GM21717 (cell line): ENCODE results near the gene TMTC2.
A peak's percentile ranks its signal among the peaks of the same experiment; 100 is the strongest.
"Not testable (repeated sequence)": the region's sequence is repeated elsewhere in the genome, so short reads cannot be mapped to it uniquely, and the experiment has no call there.

Experiments
- ATAC-seq: cut with Tn5 transposase; IDR thresholded peaks from one replicate; pipeline ENCODE4 v1.9.1; 2021; ENCODE audit warnings: mild to moderate bottlenecking, moderate library complexity; ENCODE audit not compliant: unreplicated experiment

Gene TMTC2

GRCh38 chr12:82835217-82835616 is 148.5 kb downstream of the TMTC2 start:
- no peak for ATAC-seq

DNA sequence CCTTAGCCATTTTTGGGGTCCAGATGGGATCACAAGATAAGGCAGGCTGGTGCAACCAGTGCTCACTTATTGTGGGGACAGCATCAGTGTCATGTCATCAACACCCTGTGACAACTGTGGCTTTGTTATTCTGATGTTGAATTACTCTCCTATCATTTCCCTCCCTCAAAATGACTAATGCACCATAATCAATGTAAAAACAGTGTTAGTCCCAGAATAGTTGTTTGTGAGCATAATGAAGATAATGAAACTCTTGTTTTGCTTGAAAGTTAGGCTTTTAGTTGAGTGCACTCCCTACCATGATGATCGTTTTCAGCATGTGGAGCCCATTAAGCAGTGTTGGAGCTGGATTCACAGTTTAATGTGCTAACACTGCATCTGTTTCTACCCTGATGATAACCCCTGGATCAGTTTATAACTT is 151.4 kb downstream of the TMTC2 start:
- ATAC-seq = no peak

DNA sequence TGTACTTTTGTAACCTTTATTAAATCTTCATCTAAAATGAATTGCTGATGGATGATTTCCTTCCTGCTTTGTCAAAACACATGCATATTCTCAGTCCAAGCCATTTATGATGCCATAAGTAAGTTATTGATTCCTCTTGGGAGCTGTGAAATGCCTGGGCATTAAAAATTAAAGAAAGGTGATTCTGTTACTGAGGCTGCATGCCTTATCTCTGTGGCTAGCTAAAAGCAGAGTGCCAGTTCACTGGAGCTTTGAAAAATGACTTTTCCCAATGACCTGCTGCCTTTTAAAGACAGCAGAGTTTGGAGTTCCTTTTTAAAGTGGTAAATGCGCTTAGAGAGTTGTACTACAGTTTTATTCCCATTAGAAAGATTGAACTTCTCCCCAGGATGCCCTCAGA is 152.1 kb downstream of the TMTC2 start:
- no peak for ATAC-seq

- no peak for ATAC-seq
Observed at GRCh38 chr12:82839796-82840195, 153.1 kb downstream of the TMTC2 start.

- no peak for ATAC-seq
Observed at GRCh38 chr12:82841487-82841904, 154.8 kb downstream of the TMTC2 start.

DNA sequence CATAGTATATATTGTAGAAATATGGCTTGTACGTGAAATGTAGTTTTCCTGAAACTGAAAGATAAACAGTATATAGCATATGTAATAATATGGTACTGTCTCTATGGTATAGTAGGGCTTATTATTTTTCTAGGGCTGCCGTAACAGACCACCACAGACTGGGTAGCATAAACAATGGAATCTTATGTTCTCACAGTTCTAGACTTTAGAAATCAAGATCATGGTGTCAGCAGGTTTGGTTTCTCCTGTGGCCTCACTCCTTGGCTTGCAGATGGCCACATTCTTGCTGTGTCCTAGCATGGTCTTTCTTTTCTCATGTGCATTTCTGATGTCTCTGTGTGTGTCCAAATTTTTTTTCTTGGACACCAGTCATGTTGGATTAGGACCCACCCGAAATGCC is 155.8 kb downstream of the TMTC2 start:
- ATAC-seq = no peak

GRCh38 chr12:82845076-82845475 is 158.4 kb downstream of the TMTC2 start:
- ATAC-seq = not testable (repeated sequence)

DNA sequence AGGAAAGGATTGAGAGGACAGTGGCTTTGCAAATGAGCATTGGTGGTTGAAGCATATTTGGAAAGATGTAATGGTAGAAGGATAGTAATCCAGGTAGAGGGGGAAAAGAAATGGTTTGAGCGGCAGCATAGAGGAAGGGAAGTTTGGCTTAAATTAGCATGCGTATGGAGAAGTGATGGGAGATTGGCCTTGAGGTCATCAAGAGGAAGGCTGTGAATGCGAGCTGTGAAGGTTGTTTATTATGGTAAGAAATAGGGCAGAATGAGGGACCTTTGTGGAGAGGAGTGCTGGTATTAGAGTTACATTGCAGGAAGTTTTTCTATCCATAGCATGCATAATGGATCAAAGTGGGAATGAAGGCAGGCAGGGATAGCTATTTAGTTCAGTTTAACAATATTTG is 162.1 kb downstream of the TMTC2 start:
- ATAC-seq = no peak

DNA sequence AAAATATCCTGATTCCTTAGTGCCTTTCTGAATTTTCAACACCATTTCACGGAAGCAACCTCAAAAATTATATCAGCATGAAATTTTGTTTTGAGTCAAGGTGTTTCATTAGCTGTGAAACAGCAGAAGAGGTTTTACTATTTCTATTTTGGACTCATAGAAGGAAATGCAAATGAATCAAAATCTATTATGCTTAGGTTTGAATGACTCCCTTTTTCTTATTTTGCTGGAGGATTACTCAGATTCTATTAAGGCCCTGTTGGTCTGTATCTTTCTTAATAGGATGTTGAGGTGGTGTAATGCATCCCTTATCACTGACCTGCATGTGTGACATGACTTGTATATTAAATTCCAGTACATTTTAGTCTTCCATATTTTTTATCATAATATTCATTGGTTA is 165.8 kb downstream of the TMTC2 start:
- no peak for ATAC-seq

GRCh38 chr12:82855872-82856271 is 169.2 kb downstream of the TMTC2 start:
- ATAC-seq = no peak

DNA sequence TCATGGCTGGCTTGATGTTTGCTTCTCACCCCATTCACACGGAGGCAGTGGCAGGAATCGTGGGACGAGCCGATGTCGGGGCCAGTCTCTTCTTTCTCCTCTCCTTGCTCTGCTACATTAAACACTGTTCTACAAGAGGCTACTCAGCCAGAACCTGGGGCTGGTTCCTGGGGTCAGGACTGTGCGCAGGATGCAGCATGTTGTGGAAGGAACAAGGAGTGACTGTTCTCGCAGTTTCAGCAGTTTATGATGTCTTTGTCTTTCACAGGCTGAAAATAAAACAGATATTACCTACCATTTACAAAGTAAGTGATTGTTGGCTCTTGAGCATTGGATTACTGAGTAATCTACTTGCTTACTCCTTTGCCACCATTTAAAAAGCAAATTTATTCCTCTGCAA is 170.6 kb downstream of the TMTC2 start:
- no peak for ATAC-seq

- no peak for ATAC-seq
Observed at GRCh38 chr12:82857911-82858533, 171.3 kb downstream of the TMTC2 start.

DNA sequence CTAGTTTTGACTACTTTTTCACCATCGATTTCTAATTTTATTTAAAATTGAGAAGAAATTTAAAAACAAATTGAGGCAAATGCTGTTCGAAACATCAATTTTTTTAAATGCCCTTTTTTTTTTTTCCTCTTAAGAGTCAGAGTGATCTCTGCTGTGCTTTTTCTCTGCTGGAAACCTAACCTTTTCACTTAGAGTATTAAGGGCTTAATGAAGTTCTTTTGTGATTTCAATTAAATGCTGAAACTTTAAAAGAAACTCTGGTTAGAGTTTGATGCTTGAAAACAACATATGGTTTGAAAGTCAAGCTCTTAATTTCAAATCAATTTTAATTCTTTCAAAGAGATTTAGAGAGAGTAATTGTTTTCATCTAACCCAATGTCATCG is 171.8 kb downstream of the TMTC2 start:
- no peak for ATAC-seq

GRCh38 chr12:82862069-82862841 is 175.5 kb downstream of the TMTC2 start:
- ATAC-seq = no peak

GRCh38 chr12:82862876-82863649 is 176.4 kb downstream of the TMTC2 start:
- no peak for ATAC-seq

DNA sequence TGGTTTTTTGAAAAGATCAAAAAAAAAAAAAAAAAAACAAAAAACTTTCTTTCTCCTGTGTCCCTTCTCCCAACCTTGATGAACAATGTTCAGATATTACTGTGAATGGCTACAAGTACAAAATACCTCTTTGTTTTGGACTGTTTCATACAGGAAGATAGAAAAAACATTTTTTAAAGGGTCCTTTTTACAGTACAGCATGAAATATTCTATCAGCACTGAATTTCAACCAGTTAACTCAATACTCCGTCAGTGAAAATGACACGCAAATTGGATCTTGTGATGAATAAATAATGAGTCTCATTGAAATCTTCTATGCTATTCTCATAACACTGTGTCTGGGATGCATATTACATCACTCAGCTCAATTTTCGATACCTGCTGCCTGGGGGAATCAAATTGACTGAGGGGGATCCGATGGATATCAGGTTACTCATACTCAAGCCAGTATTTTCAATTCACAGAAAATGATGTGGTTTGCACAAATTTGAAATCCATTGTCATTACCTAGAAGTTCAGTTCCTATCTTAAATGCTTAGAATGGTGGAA is 179.6 kb downstream of the TMTC2 start:
- no peak for ATAC-seq

DNA sequence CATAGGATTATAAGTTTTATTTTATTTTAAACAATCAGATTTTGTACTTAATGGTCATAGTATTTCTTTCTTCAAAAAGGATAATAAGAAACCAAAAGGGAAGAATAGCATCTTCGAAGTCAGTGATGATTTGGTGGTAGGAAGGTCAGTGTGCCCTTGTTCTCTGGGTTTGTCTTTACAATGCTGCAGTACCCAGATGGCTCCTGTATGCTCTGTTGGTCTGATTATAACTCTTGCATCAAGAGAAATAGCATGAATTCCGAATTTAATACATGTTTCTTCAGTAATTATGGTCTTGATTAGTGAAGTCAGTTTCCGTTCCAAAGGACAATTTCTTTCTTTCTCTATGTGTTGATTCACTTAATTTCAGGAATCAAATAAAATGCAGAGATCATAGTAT is 180.2 kb downstream of the TMTC2 start:
- no peak for ATAC-seq

GRCh38 chr12:82867762-82868500 is 181.2 kb downstream of the TMTC2 start:
- ATAC-seq = no peak

GRCh38 chr12:82870771-82871377 is 184.2 kb downstream of the TMTC2 start:
- ATAC-seq = peak; percentile 86

DNA sequence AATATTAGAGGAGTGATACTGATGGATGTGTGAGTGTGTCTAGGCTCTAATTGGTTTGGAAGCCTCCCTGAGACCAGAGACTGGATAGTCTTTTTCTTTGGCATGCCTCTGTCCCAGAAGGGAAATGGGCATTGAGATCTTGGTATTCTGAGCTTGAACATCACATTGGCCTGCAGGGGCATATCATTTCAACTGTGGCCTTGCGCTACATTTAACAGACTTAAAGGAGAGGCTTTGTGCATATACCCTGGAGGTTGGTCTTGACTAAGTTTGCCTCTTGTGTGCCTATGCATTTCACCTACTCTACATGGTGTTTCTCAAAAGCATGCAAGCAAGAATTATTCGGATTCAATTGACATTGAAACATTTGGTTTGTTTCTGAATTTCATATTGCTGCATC is 185.4 kb downstream of the TMTC2 start:
- ATAC-seq = no peak
